ENCODE measurements around the gene TTYH2.
"Not testable (repeated sequence)": the region's sequence is repeated elsewhere in the genome, so short reads cannot be mapped to it uniquely, and the experiment has no call there.

TTYH2 gene

DNA sequence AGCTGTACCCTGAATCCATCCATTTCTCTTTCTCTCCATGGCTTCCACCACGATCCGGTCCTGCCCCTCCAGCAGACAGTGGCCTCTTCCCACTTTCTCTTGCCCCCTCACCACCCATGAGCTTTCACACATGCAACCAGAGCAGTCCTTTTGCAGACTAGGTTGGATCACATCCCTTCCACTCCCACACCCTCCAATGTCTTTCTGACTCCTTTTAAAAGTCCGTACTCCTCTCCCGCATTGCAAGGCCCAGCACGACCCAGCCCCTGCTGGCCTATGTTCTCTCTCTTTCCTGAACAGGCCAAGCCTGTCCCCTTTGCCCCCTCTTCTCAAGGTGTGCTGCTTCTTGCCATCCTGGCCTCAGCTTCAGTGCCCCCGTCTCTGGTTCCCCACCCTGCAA lies 38.2 kb downstream of the TTYH2 start:
- DNase-seq (ENCODE audit: low read depth, low spot score) = no peak

DNA sequence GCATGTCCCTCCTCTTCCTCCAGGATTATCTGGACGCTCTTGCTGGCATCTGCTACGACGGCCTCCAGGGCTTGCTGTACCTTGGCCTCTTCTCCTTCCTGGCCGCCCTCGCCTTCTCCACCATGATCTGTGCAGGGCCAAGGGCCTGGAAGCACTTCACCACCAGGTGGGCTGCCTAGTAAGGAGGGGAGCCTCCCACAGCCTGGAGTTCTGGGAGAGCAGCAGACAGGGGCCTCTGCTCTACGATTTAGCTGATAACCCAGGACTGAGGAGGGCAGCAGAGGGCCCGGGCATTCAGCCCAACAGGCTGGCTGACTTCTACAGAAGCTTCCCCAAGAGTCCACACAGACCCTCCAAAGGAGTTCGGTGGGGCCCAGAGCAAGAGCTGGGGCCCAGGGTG lies 38.8 kb downstream of the TTYH2 start:
- no peak for DNase-seq (ENCODE audit: low read depth, low spot score)
- H3K27ac ChIP-seq = no peak overlapping the region

More for the DNA sequence above, 38.2 kb downstream of the TTYH2 start:
- no peak overlapping the region for H3K27ac ChIP-seq

DNA sequence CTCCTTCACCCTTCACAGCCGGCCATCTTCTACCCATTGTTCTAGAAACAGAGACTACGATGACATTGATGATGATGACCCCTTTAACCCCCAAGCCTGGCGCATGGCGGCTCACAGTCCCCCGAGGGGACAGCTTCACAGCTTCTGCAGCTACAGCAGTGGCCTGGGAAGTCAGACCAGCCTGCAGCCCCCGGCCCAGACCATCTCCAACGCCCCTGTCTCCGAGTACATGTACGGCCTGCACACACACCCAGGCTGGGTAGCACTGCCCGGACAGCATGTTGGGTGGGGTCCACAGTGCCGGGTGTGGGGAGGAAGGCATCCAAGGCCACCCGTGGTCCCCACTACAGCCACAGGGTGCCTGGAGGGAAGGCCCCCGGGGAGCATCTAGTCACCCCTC lies 39.7 kb downstream of the TTYH2 start:
- no peak for DNase-seq (ENCODE audit: low read depth, low spot score)
- no peak overlapping the region for H3K27ac ChIP-seq

DNA sequence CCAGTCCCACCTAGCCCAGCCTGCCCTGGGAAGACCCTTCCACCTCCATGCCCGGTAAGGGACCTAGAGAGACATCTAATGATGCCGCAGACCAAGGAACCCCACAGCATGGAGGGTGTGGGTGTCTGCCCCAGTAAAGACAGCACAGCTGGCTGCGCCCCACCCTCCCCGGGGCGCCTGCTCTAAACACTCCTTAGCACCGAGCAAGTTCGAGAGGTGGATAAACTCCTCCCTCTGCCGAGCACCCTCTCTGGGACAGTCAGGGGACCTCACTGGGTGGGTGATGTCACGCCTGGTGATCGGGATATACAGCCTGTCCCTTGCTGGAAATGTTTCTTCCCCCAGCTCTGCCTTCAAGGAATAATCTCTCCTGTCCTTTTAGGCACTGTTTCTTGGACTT lies 43.9 kb downstream of the TTYH2 start:
- no peak for DNase-seq (ENCODE audit: low read depth, low spot score)
- H3K27ac ChIP-seq = no peak overlapping the region

DNA sequence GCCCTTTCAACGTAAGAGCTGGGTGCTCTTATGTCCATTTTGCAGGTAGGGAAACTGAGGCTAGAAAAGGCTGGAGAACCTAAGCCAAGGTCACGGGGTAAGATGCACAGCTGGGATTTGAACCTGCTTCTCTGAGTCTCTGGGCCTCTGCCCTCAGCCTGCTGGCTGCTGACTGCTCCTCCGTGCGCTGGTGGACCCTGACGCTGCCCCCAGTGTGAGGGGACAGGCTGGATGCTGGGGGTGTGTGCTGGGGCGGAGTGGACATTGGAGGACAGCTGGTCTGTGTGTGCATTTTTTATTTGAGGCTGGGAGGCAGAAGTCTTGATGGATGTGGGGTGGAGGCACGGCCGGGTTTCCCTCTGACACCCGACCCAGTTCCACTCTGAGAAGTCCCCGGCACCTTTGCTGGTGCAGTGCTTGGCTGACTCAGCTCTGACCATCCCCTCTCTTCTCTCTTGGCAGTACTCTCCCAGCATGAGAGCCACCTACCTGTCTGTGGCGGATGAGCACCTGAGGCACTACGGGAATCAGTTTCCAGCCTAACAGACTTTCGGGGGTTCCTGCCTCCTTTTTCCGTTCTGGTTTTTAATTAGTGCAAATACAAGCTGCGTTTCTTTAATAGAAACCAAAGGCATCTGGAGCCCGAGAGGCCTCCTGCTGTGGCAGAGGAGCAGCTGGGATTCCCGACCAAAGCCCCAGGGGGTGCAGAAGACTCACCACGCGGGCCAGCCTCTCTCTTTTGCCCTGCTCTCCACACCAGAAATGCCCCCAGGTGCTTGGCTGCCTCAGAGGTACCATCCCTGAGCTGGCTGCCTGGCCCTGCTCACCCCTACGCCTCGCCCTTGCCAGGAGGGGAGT lies 46.5 kb downstream of the TTYH2 start:
- no peak for DNase-seq (ENCODE audit: low read depth, low spot score)
- H3K27ac ChIP-seq = no peak overlapping the region

DNA sequence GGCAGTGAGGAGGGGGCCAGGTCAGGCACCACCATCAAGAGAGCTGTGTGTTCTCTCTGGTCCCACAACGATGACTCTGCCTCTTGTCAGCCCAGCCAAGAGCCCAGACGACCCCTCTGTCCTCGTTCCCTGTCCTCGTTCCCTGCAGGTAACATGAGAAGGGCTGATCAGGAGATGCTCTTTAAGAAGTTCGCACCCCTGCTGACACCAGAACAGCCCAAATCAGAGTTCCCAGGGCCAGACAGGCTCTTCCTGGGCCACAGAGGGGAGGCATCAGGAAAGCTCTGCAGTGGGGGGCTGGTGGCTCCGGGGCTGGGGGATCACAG lies 47.1 kb downstream of the TTYH2 start:
- no peak for DNase-seq (ENCODE audit: low read depth, low spot score)
- no peak overlapping the region for H3K27ac ChIP-seq

DNA sequence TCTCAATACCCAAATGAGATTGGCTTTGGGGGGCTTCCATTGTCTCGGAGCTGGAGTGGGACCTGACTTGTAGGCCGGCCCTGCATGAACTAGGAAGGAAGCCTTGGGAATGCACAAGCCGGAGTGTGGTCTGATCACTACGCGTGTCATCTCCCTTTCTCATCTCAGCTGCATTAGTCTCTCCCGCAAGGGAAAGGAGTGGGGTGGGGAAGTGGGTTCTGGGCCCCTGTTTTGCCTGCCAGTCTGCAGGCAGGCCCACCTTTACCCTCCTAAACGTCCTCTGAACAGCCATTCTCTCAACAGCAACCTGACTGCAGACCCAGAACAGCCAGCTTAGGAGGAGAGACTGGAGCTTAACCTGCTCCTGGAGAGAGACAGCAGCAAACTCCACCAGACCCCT lies 49.2 kb downstream of the TTYH2 start:
- H3K27ac ChIP-seq = no peak overlapping the region
- no peak for DNase-seq (ENCODE audit: low read depth, low spot score)

DNA sequence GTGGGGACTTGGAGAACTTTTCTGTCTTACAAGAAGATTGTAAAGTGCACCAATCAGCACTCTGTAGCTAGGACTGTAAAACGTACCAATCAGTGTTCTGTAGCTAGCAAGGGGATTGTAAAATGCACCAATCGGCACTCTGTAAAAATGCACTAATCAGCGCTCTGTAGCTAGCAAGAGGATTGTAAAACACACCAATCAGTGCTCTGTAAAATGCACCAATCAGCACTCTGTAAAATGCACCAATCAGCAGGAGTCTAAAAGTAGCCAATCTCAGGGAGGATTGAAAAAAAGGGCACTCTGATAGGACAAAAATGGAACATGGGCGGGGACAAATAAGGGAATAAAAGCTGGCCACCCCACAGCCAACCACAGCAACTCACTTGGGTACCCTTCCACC lies 53.7 kb downstream of the TTYH2 start:
- H3K27ac ChIP-seq; DNase-seq (ENCODE audit: low read depth, low spot score): not testable (repeated sequence)

DNA sequence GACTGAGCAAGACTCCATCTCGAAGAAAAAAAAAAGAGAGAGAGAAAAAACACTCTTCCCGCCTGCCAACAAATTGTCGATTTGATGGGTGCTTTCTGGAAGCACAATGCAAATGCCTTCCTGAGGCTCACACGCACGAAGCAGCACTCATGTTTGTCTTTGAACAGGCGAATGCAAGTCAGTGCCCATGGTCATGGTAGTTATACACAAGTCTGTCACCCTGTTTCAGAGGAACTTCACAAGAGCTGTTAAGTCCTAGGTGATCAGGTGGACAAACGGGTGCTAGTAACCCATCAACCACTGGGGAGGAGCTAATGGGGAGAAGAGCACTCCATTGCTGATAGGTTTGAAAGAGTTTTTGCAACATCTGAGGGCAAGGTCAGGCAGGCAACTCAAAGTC lies 54.2 kb downstream of the TTYH2 start:
- no peak for DNase-seq (ENCODE audit: low read depth, low spot score)
- H3K27ac ChIP-seq = no peak overlapping the region

DNA sequence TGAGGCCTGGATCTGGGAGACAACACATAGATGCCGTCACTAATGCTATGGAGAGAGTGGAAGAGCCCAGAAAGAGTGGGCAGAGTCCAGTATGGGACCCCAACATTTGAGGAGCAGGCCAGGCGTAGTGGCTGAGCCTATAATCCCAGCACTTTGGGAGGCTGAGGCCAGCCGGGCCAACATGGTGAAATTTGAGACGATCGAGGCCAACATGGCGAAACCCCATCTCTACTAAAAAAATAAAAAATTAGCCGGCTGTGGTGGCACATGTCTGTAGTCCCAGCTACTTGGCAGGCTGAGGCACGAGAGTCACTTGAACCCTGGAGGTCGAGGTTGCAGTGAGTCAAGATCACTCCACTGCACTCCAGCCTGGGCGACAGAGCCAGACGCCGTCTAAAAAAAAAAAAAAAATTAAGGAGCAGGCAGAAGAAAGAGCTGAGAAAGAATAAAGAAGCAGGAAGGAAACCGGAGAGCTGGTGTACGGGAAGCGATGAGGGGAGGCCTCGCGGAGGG lies 54.7 kb downstream of the TTYH2 start:
- no peak for DNase-seq (ENCODE audit: low read depth, low spot score)

DNA sequence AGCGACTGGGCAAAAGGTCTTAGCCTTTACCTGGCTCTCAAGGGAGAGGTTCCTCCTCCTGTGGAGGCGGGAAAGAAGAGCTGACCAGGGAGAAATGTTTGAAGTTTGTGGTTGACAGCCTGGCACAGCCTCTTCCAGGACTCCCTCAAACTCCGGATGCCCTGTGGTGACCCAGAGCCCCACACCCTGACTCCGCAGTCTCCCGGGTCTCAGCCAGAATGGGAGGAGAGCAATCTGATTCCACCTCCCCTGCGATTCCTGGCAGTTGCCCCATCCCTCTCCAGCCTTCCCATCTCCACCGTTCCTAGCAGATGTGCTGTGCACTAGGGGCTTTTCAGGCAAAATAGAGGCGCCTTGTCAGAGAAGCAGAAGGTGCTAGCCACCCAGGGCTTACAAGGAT lies 55.2 kb downstream of the TTYH2 start:
- no peak for DNase-seq (ENCODE audit: low read depth, low spot score)

More for the DNA sequence above, 54.7 kb downstream of the TTYH2 start:
- H3K27ac ChIP-seq = no peak overlapping the region

DNA sequence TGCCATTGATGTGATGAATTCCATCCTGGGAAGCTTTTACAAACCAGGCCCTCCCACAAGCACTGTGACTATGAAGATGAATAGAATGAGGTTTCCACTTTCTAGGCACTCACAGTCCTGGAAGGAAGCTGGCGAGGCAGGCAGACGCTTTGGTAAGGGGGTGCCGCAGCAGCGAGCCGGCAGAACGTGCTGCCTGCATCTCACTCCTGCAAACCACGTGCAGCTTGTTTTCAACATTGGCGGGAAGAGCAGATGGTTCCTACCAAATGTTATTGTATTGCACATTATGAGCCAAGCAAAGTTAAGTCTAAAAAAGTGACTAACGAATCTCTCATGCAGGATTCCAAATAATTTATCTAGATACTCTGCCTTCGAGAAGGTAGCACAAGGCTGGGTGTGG lies 57.0 kb downstream of the TTYH2 start:
- DNase-seq (ENCODE audit: low read depth, low spot score) = no peak
- no peak overlapping the region for H3K27ac ChIP-seq

More for the DNA sequence above, 55.2 kb downstream of the TTYH2 start:
- no peak overlapping the region for H3K27ac ChIP-seq

DNA sequence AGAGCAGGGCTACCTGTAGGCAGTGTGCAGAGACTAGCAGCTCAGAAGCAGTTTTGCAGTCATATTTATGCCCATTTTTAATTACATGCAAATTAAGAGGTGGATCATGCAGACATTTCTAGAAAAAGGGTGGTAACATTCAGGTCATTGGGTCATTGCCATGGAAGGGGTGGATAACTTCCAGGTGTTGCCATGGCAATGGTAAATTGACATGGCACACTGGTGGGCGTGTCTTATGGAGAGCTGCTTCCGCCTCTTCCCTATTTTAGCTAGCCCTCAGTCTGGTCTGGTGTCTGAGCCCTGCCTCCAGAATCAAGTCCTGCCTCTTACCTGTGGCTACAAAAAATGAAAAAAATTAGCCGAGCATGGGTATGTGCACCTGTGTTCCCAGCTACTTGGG lies 57.9 kb downstream of the TTYH2 start:
- no peak overlapping the region for H3K27ac ChIP-seq
- no peak for DNase-seq (ENCODE audit: low read depth, low spot score)

DNA sequence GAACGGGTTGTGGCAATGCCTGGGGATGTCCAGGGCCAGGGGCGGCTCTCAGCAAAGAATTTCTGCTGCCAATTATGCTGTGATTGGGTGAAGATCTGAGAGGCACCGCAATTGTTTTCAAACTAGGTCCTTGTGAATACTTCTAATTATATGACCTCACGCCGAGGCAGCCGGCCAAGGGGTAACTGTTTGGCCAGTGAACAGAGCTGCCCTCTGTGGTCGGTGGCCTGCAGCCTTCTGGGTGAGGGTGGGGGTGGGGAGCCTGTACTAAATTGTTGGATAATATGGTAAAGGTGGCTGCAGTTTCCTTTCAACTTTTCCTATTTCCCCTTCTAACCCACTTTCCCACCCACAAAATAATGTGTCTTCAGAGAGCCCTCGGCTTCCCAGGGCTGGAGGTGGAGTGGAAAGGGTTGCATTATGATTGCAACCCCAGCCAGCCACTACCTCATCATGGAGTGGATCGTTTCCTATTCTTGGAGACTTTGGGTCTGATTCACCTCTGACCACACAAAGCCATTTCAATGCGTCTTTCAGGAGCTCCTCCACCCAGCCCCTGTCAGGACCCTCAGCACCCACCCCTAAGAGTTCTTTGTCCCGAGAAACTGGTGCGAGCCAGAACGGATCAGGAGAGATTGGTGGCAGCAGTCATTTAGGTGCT lies 58.7 kb downstream of the TTYH2 start:
- no peak overlapping the region for H3K27ac ChIP-seq
- DNase-seq (ENCODE audit: low read depth, low spot score) = no peak

DNA sequence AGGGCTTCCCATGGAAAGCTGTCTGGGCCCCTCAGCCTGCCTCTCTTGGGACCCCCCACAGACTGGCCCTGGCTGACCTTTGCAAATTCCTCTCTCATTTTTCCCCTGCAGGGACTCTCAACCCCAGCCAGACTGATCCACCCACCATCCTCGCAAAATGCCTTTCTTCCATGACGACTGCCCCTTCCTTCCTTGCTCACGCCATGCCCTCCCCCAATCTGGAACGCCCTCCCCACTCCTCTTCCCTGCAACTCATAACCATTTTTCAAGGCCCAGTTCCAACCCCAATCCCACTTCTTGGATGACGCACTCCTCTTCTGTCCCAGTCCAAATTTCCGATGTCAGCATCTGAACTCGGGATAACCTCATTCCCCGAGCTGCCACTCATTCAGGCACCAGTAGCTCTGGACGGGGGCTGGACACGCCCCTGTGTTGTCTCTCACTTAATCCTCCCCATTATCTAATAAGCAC lies 59.4 kb downstream of the TTYH2 start:
- no peak overlapping the region for H3K27ac ChIP-seq
- no peak for DNase-seq (ENCODE audit: low read depth, low spot score)

DNA sequence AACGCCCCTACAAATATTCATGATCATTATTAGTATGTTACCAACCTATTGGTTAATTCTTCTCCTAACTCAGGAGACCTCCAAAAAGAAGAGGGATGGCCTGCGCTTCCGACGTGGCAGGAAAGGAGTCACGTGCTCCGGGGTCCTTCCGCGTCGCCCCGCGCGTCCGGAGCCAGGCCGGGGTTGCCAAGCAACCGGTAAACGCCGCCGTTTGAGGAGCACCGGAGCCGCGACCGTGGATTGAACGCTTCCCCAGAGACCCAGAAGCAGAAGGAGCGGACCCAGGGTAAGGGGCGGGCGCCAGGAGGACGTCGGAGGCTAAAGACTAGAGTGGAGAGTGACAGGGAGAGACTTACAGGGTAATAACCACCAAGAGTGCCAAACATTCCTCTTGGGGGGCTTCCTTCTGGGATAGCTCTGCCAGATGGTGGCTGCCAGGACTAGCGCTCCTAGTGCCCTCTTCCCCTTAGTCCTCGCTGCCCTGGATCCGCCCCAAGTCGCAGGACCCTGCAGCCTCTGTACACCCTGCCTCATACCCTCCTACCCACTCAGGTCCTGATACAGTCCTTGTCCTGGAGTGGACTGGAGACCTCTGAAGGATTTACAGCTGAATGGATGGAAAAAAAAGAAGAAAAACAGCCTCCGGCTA lies 60.8 kb downstream of the TTYH2 start, which contains the start of gene DNAI2:
Gene DNAI2 (plus strand): TSS at position 175 of the 649 bp plus-strand sequence. CDS start 7,584 bp downstream, outside the sequence.
- no peak for DNase-seq (ENCODE audit: low read depth, low spot score)
- no peak within 1 kb of the TSS for H3K27ac ChIP-seq

DNA sequence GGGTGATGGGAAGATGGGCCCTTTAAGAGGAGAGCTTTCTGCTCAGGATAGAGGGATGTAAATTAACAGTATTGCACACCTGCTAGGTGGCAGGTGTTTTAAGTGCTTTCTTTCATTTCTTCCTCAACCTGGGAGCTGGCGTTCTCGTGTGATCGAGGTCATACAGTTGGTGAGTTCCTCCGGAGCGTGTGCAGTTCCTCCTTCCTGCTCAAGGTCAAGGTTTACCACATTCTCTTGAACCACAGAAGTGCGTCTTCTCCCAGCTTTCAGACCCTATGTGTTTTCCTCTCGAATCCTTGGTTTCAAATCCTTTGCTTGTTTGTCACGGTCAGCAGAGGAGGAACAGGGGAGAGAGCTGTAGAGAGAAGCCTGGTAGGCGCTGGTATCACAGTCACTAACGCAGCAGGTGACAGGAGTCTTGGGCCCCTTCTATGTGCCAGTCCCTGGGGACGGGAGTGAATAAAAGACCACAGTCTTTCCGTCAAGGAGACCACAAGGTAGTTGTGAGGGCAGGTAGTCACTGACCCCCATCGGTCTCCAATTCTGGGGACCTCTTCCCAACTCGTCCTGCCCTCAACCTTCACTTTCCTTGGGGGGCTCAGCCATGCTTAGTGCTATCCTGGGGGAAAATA lies 61.5 kb downstream of the TTYH2 start:
- no peak overlapping the region for H3K27ac ChIP-seq
- no peak for DNase-seq (ENCODE audit: low read depth, low spot score)

DNA sequence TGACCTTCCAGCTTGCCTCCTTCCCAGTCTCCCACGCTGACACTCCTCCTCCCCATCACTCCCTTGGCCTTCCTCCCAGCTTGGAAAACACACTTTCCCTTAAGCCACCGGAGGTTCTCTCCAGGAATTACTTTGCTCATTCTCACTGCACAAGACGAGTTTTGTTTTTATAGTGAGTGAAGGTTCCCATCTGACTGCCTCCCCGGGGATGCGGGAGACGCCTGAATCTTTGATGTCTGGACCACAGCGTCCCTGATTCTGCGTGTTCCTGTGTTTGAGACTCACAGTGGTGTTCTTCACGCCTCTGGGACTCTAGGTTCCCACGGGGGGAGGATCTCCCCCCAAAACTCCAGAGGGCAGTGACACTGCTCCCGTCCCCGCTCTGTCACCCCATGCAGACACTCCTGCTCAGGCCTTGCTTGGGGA lies 62.7 kb downstream of the TTYH2 start:
- no peak overlapping the region for H3K27ac ChIP-seq
- no peak for DNase-seq (ENCODE audit: low read depth, low spot score)

DNA sequence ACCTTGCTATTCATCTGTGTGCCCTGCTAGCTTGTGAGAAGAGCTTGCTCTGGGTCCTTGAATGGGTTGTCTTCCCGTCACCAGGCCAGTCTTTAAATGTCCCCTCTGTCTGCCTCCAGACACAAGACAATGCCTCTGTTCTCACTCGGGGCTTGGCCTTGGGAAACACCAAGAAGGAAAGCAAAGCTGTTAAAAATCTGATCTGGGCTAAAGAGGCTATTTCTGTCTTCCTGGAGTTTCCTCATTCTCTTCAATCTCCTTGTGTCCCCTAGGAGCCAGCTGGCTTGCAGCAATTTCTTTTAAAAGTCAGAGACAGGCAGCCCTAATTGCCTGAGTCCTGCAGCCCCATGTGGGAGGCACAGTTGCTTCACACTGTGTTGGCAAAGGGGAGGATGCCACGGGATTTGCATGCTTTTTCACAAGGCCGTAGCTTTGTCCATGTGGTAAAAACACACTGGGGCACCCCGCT lies 63.2 kb downstream of the TTYH2 start:
- no peak for DNase-seq (ENCODE audit: low read depth, low spot score)
- H3K27ac ChIP-seq = no peak overlapping the region

DNA sequence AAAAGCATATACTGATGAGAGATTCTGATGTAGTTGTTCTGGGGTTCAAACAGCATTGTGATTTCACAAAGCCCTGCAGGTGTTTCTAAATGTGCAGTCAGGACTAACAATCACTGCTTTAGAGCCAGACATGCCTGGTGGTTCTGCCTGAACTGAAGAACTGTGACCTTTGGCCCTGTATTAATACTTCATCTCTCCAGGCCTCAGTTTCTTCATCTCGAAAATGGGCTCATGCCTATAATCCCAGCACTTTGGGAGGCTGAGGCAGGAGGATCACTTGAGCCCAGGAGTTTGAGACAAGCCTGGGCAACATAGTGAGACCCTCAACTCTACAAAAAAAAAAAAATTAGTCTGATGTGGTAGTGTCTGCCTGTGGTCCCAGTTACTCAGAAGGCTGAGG lies 64.6 kb downstream of the TTYH2 start:
- DNase-seq (ENCODE audit: low read depth, low spot score) = no peak
- H3K27ac ChIP-seq = no peak overlapping the region

All from epithelial cell of prostate (primary cell).